Coronary artery (tissue), 2 donors: ENCODE results near the gene TMPRSS13.

Experiments used
- DNase-seq: peaks from one replicate; pipeline ENCODE4 v3.0.0-alpha.2; 2017; ENCODE audit warnings: low spot score
- H3K27ac ChIP-seq, 2 donors: fragments of 200-600 bp; sonication (generic); one replicate each; pipeline ENCODE4 v1.5.1; 2016 to 2019
- H3K4me3 ChIP-seq: fragments of 200-600 bp; sonication (generic); 2 replicates; pipeline ENCODE4 v1.5.1; 2016; ENCODE audit warnings: mild to moderate bottlenecking, moderate library complexity
- TF ChIP-seq, protein P1 (sequence below): fragments of 200-600 bp; sonication (generic); IDR thresholded peaks from one replicate; pipeline ENCODE4 v1.5.1; 2019; ENCODE audit warnings: antibody characterized with exemption

The TMPRSS13 gene

DNA sequence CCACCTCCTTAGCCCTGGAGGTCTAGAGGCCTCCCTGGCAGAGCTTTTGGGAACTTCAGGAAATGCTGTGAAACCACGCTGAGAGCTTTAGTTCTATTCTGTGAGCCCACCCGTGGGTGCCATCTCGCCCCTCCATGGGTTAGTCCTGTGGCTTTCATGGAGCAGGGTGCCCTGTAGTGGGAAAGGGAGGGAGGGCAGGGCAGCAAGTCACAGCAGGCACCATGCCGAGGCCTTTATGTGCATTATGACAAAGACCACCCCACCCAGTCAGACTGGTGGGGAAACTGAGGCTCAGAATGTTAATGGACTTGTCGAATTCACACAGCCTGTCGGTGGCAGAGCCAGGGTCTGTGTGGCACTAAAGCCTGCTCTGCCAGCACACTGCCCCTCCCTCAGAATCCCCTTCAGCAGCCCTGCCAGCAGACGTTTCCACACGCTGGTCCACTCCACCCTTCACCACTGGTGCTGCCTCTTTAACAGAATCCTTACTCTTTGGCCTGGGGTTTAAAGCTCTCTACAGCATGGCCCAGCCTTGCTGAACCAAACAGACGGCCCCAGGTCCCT lies 13.4 kb downstream of the TMPRSS13 start:
- H3K4me3 ChIP-seq: no peak overlapping the region
- no peak overlapping the region for H3K27ac ChIP-seq
- DNase-seq: peak; percentile 47
- TF ChIP-seq, protein P1, sequence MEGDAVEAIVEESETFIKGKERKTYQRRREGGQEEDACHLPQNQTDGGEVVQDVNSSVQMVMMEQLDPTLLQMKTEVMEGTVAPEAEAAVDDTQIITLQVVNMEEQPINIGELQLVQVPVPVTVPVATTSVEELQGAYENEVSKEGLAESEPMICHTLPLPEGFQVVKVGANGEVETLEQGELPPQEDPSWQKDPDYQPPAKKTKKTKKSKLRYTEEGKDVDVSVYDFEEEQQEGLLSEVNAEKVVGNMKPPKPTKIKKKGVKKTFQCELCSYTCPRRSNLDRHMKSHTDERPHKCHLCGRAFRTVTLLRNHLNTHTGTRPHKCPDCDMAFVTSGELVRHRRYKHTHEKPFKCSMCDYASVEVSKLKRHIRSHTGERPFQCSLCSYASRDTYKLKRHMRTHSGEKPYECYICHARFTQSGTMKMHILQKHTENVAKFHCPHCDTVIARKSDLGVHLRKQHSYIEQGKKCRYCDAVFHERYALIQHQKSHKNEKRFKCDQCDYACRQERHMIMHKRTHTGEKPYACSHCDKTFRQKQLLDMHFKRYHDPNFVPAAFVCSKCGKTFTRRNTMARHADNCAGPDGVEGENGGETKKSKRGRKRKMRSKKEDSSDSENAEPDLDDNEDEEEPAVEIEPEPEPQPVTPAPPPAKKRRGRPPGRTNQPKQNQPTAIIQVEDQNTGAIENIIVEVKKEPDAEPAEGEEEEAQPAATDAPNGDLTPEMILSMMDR: no peak

DNA sequence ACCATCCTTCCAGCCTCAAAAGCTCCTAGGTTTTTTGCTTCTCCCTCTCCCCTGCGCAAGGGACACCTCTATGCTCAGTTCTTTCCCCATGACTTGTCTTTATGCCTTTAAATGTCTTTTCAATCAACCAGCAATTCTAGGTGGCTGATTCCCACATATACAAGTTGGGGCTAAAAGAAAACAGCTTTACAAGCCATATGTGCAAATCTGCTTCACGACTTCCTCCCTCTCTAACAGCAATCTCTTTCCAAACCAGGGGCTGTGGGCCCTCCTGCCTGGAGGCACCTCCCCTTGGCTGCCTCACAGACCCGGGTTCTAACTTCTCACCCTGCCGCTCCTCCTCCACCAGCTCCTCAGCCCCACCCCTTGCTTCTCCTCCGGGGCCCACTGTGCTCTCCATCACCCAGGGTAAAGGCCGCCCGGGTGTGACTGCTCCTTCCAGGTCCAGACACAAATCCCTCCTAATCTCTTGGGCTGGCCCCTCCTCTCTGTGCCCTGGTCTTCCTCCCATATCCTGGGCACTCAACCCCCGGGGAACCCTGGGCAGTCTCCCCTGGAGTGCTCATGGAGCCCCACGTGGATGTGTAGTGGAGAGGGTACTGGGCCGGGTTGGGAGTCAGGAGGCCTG lies 14.1 kb downstream of the TMPRSS13 start:
- peak; percentile 64 for DNase-seq
- Histone ChIP-seq H3K27ac (no peak overlapping the region), H3K4me3 (no peak overlapping the region)
- TF ChIP-seq, protein P1: no peak

DNA sequence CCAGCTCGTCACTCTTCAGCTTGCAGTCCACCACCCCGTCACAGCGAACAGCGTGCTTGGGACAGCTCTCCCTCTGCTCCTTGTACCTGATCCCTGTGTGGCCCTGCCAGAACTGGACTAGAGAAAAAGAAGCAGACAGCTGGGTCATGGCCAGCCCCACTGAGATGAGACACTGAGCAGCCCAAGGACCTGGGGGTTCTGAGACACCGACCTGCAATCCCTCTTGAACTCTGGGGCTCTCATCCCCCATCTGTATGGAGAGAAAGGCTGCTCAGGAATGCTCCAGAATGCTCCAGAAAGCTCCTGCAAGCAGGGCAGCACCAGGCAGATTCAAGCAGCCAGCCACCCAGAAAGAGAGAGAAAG lies 14.8 kb downstream of the TMPRSS13 start:
- Histone ChIP-seq H3K4me3 (no peak overlapping the region), H3K27ac (no peak overlapping the region)
- peak; percentile 49 for DNase-seq
- TF ChIP-seq, protein P1: no peak

DNA sequence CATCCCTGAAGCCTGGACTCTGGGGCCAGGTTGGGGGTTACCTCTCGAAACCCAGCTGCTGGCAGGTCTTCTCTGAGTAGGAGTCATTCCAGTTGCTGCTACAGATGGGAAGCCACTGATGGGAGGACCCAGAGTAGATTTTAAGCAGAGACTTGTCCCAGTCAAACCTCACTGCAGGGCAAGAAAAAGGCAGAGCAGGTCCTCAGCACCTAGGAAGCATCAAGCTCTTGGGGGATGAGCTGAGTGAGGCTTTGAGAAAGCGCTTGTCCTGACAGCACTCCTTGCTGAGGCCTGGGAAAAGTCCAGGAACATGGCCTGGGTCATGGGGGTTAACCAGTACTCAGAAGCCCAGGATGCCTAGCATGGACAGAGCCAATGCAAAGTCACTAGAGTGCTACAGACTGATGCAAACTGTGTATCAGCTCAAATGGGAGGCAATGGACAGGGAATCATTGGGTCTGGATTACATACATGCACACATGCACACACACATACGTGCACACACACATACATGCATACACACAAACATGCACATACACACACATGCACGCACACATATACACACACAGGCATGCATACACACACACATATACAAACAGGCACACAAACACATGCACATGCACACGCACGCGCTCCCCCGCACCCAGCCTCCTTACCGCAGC lies 15.3 kb downstream of the TMPRSS13 start:
- TF ChIP-seq, protein P1: no peak
- DNase-seq: peak; percentile 26
- Histone ChIP-seq H3K4me3 (no peak overlapping the region), H3K27ac (no peak overlapping the region)

DNA sequence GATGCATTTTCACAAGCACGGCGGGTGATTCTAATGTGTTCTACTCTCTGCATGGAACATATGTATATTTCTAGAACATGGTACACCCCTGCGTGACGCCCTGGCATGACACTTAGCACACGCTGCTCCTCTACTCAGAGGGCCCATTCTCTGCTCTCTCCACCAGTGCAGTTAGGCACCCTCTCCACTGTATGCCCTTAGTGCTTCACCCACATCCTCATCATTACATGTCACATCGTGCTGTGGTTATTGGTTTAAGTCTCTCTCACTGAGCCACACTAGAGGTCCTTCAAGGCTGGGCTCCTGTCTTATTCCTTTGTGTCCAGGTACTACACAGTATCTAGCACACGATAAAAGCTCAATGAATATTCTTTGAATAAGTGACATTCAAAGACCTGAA lies 16.7 kb downstream of the TMPRSS13 start:
- no peak overlapping the region for H3K4me3 ChIP-seq
- TF ChIP-seq, protein P1: no peak
- DNase-seq: peak; percentile 43
- no peak overlapping the region for H3K27ac ChIP-seq

DNA sequence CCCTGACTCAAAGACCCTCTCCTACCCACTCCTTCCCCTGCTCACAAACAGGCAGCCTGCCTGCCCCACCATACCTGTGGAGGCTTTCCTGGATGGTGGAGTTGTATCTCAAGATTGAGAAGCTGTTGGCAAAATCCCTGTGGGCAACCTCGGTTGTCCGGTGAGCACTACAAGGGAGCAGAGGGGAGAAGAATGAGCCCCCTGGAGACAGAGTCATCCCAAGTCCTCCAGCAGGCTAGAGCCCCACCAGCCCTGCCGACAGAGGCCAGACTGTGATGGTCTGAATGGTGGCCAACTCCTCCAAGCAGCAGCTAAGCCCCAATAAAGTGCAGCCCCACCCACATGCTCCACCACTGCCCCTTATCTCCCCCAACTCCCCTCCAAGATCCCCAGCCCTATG lies 17.5 kb downstream of the TMPRSS13 start:
- TF ChIP-seq, protein P1: no peak
- DNase-seq: peak; percentile 47
- no peak overlapping the region for H3K4me3 ChIP-seq
- H3K27ac ChIP-seq: no peak overlapping the region
